ENCODE measurements around the gene SNAPIN.

SNAPIN gene

DNA sequence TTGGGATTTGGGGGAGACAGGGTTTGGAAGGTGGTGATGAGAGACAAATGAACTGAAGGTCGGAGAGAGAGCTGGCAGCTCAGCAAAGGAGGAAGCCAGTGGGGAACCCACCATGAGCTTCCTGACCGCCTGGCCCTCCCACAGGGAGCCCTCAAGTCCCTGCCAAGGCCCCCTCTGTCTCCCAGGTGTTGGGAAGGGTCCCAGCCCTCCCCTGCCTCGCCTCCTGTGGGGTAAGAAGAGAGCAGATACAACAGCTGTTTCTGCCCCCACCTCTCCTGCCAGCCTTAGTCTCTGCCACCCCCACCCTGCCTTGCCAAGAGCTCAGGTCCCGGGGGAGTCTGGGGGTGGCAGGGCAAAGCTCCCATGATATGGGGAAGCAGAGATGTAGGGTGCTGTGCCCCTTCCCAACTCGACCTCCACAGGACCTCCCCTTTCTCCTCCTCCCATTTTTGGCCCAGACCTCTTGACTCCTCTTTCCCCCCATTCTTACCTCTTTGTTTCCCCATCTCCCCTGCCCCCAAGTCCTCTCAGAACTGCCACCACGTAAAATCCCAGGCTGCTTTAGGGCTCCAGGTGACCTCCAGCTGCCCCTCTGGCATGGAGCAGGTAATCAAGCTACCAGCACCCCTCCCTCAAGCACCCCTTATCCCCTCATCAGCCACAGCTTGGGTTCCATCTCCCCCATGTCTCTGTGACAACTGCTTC lies 29.7 kb upstream of the SNAPIN start:
- no peaks in the 10 kb centered on the region for H3K36me3 ChIP-seq (ENCODE audit: control insufficient read depth, insufficient read depth, low read length)
- peaks cover 9% of the 10 kb centered on the region for H3K4me1 ChIP-seq (ENCODE audit: control insufficient read depth, insufficient read depth, low read length)
- H3K4me3 ChIP-seq (ENCODE audit: low read depth, low read length): no peak overlapping the region
- H3K27me3 ChIP-seq (ENCODE audit: control insufficient read depth, insufficient read depth, low read length): no peaks in the 10 kb centered on the region
- peak overlapping the region; percentile 24 for H3K9ac ChIP-seq (ENCODE audit: low read depth, low read length)
- no peaks in the 10 kb centered on the region for H3K9me3 ChIP-seq (ENCODE audit: control insufficient read depth, insufficient read depth, low read length)

DNA sequence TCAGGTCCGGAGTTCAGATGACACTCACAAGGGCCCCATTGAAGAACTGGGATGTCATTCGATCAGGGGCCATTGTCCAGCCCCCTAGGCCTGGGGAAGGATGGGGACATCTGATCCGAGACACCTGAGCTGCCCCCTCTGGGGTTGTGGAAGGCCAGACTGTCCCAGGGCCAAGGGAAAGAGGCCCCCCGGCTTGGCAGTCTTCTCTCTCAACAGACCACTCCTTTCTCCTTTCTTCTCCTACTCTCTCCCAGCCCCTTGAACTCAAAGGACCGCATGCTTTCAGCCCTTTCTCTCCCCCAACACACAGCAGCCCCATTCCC lies 29.2 kb upstream of the SNAPIN start:
- Histone ChIP-seq H3K4me1 (ENCODE audit: control insufficient read depth, insufficient read depth, low read length) (peaks cover 9% of the 10 kb centered on the region), H3K9ac (ENCODE audit: low read depth, low read length) (no peak overlapping the region), H3K9me3 (ENCODE audit: control insufficient read depth, insufficient read depth, low read length) (no peaks in the 10 kb centered on the region), H3K36me3 (ENCODE audit: control insufficient read depth, insufficient read depth, low read length) (no peaks in the 10 kb centered on the region), H3K4me3 (ENCODE audit: low read depth, low read length) (no peak overlapping the region), H3K27me3 (ENCODE audit: control insufficient read depth, insufficient read depth, low read length) (no peaks in the 10 kb centered on the region)

DNA sequence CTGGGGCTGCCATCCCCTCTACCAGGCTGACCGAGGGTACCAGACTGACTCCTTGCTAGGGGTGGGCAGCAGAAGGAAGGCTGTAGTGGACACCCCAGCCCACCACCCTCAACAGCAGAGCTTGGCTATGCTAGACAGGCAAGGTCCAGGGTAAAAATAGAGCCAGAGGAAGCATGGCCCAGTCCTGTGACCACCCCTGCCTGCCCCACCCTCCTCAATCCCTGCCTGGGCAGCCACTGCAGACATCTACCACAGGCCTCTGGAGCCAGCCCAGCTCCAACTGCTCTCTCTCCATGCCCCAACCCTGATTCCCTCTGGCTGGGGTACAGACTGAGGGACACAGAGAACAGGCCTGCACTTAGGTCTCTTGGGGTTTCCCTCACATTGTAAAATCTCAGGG lies 28.5 kb upstream of the SNAPIN start:
- Histone ChIP-seq H3K4me1 (ENCODE audit: control insufficient read depth, insufficient read depth, low read length) (peaks cover 9% of the 10 kb centered on the region), H3K27me3 (ENCODE audit: control insufficient read depth, insufficient read depth, low read length) (no peaks in the 10 kb centered on the region), H3K9ac (ENCODE audit: low read depth, low read length) (no peak overlapping the region), H3K9me3 (ENCODE audit: control insufficient read depth, insufficient read depth, low read length) (no peaks in the 10 kb centered on the region), H3K36me3 (ENCODE audit: control insufficient read depth, insufficient read depth, low read length) (no peaks in the 10 kb centered on the region), H3K4me3 (ENCODE audit: low read depth, low read length) (no peak overlapping the region)

DNA sequence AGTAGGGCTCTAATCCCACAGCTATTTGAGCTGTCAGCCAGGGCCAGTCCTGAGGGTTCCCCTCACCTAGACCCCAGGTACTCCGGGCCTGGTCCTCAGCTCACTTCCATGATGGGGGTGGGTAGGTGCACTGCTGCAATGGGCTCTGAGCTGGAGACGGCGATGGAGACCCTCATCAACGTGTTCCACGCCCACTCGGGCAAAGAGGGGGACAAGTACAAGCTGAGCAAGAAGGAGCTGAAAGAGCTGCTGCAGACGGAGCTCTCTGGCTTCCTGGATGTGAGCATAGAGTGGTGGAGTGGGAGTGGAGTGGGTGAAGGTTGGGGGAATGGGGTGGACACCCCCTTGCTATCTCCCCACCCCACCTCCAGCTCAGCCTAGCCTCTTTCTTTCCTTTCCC lies 28.1 kb upstream of the SNAPIN start:
- Histone ChIP-seq H3K9ac (ENCODE audit: low read depth, low read length) (no peak overlapping the region), H3K9me3 (ENCODE audit: control insufficient read depth, insufficient read depth, low read length) (no peaks in the 10 kb centered on the region), H3K27me3 (ENCODE audit: control insufficient read depth, insufficient read depth, low read length) (no peaks in the 10 kb centered on the region), H3K4me1 (ENCODE audit: control insufficient read depth, insufficient read depth, low read length) (peaks cover 9% of the 10 kb centered on the region), H3K4me3 (ENCODE audit: low read depth, low read length) (no peak overlapping the region), H3K36me3 (ENCODE audit: control insufficient read depth, insufficient read depth, low read length) (no peaks in the 10 kb centered on the region)

DNA sequence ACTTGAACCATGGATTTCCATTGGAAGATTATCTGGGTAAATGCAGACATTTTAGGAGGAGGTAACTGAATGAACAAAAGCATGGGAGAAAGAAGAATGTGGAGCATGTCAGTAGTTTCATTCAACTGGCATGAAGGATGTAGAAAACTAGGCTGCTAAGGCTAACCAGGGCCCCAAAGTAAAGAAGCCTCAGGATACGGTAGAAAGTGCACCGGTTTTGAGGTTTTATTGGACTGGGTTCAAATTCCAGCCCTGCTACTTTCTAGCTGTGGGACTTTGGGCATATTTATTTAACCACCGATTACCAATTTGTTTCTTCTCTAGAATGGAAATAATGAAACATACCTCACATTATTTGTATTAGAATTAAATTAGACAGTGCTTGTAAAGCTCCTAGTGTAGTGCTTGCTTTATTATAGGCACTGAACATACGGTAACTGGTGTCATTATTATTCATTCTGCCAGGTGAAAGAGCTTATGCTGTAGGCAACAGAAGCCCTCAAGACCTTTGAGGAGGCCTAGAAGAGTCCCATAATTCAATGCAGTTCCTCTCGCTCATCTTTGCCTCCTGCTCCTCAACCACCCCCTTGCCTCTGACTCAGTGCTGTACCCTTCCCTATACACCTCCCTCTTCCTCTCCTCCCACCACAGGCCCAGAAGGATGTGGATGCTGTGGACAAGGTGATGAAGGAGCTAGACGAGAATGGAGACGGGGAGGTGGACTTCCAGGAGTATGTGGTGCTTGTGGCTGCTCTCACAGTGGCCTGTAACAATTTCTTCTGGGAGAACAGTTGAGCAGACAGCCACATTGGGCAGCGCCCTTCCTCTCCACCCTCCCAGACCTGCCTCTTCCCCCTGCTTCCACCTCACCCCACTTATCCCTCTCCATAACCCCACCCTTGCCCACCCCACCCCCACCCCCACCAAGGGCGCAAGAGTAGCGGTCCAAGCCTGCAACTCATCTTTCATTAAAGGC lies 27.2 kb upstream of the SNAPIN start:
- no peaks in the 10 kb centered on the region for H3K27me3 ChIP-seq (ENCODE audit: control insufficient read depth, insufficient read depth, low read length)
- H3K36me3 ChIP-seq (ENCODE audit: control insufficient read depth, insufficient read depth, low read length): peaks cover 2% of the 10 kb centered on the region
- H3K9ac ChIP-seq (ENCODE audit: low read depth, low read length): no peak overlapping the region
- H3K4me3 ChIP-seq (ENCODE audit: low read depth, low read length): no peak overlapping the region
- H3K9me3 ChIP-seq (ENCODE audit: control insufficient read depth, insufficient read depth, low read length): no peaks in the 10 kb centered on the region
- H3K4me1 ChIP-seq (ENCODE audit: control insufficient read depth, insufficient read depth, low read length): peaks cover 8% of the 10 kb centered on the region

DNA sequence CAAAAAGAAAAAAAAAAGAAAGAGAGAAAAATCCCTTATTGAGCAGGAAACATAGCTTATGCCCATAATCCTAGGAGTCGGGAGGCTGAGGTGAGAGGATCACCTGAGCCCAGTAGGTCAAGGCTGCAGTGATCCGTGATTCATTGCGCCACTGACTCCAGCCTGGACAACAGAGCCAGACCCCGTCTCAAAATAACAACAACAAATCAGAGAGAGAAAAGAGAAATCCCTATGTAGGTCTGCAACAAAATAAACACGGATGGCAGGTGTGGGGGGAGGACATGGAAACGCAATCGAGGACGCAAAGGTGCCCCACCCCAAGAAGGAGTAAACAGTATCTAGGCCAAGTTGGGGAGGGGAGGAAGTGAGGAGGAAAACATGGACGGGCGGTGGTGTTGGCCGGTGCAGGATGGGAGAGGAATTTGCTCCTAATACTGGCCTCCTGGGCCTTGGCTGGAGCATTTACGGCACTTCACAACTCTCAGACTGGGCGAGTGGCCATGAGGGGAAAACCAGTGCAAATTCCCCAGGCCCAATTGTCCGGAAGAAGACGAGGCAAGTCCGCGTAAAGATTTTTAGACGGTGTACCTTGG lies 25.2 kb upstream of the SNAPIN start:
- Histone ChIP-seq H3K4me1 (ENCODE audit: control insufficient read depth, insufficient read depth, low read length) (no peaks in the 10 kb centered on the region), H3K9ac (ENCODE audit: low read depth, low read length) (no peak overlapping the region), H3K4me3 (ENCODE audit: low read depth, low read length) (peak overlapping the region; percentile 99)

DNA sequence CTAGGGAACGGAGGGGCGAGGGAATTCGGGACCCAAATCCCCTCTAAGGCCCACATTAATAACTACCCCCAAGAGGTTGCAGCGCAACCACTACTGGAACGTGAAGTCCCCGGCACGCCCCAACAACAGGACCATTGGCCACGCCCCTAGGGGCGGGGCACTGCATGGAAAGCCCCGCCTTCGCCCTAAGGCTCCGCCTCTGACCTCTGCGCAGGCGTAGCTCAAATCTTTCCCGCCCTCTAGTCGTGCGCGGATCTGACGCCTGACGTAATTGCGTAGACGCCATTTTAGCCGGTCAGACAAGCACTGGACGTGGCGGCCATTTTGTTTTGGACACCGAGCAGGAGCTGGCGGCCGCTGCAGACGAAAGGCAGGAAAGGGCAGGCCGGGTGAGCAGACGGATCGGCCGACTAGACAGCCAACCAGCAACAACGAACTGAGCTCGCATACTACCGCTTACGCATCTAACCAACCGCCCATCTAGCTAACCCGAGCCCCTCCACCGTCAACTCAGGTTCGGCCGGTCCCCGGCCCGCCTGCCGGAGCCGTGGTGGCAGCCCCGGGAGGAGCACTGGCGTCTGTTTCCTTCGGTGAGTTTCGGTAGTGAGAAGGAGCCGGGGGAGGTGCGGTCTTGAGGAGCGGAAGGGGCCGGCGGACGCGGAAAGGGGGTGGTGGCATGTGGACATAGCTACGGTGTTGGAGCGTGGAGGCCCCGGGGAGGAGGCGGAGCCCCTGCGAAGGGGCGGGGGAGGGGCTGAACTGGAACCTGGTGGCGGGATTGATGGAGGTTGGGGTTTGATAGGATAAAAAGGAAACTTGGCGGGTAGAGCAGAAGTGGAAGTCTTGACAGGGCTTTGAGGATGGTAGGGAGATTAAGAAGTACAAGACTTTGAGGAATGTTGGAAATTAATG lies 24.5 kb upstream of the SNAPIN start, which contains the start of gene CHTOP:
Gene CHTOP (plus strand): TSS at position 313 of the 912 bp plus-strand sequence. CDS start 2,523 bp downstream, outside the sequence.
- H3K9ac ChIP-seq (ENCODE audit: low read depth, low read length): peak within 1 kb of the TSS; percentile 100
- H3K36me3 ChIP-seq (ENCODE audit: control insufficient read depth, insufficient read depth, low read length): peaks cover 21% of the 10 kb centered on the region
- H3K9me3 ChIP-seq (ENCODE audit: control insufficient read depth, insufficient read depth, low read length): no peaks in the 10 kb centered on the region
- H3K4me1 ChIP-seq (ENCODE audit: control insufficient read depth, insufficient read depth, low read length): no peaks in the 10 kb centered on the region
- H3K27me3 ChIP-seq (ENCODE audit: control insufficient read depth, insufficient read depth, low read length): no peaks in the 10 kb centered on the region
- peak within 1 kb of the TSS; percentile 99 for H3K4me3 ChIP-seq (ENCODE audit: low read depth, low read length)

More for the DNA sequence above, 25.2 kb upstream of the SNAPIN start:
- no peaks in the 10 kb centered on the region for H3K9me3 ChIP-seq (ENCODE audit: control insufficient read depth, insufficient read depth, low read length)
- peaks cover 16% of the 10 kb centered on the region for H3K36me3 ChIP-seq (ENCODE audit: control insufficient read depth, insufficient read depth, low read length)
- no peaks in the 10 kb centered on the region for H3K27me3 ChIP-seq (ENCODE audit: control insufficient read depth, insufficient read depth, low read length)

DNA sequence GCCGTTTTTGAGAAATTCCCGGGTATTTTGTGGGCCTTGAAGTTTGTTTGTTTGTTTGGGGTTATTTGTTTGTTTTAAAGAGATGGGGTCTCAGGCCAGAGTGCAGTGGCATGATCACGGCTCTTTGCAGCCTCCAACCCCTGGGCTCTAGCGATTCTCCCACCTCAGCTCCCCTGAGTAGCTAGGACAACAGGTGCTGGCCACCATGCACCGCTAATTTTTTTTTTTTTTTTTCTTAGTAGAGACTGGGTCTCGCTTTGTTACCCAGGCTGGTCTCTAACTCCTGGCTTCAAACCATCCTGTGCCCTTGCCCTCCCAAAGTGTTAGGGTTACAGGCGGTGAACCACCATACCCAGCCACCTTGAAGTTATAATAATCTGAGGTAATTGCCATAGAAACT lies 22.6 kb upstream of the SNAPIN start:
- no peaks in the 10 kb centered on the region for H3K4me1 ChIP-seq (ENCODE audit: control insufficient read depth, insufficient read depth, low read length)
- H3K36me3 ChIP-seq (ENCODE audit: control insufficient read depth, insufficient read depth, low read length): peaks cover 37% of the 10 kb centered on the region
- no peaks in the 10 kb centered on the region for H3K9me3 ChIP-seq (ENCODE audit: control insufficient read depth, insufficient read depth, low read length)
- no peak overlapping the region for H3K4me3 ChIP-seq (ENCODE audit: low read depth, low read length)
- no peak overlapping the region for H3K9ac ChIP-seq (ENCODE audit: low read depth, low read length)
- H3K27me3 ChIP-seq (ENCODE audit: control insufficient read depth, insufficient read depth, low read length): no peaks in the 10 kb centered on the region

DNA sequence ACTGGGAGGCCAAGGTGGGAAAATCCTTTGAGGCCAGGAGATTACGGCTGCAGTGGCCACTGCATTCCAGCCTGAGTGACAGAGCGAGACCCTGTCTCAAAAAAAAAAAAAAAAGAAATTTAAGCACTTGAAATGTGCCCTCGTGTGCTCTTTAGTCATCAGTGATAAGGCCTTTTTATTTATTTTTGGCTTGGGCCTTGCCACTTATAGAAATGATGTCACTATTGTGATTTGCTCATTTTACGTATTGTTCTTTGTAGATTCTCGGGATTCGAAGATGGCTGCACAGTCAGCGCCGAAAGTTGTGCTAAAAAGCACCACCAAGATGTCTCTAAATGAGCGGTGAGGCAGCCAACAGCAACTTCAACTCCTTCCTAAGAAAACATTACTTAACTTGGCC lies 22.2 kb upstream of the SNAPIN start:
- no peaks in the 10 kb centered on the region for H3K4me1 ChIP-seq (ENCODE audit: control insufficient read depth, insufficient read depth, low read length)
- H3K9ac ChIP-seq (ENCODE audit: low read depth, low read length): no peak overlapping the region
- no peaks in the 10 kb centered on the region for H3K9me3 ChIP-seq (ENCODE audit: control insufficient read depth, insufficient read depth, low read length)
- peaks cover 40% of the 10 kb centered on the region for H3K36me3 ChIP-seq (ENCODE audit: control insufficient read depth, insufficient read depth, low read length)
- no peak overlapping the region for H3K4me3 ChIP-seq (ENCODE audit: low read depth, low read length)
- H3K27me3 ChIP-seq (ENCODE audit: control insufficient read depth, insufficient read depth, low read length): no peaks in the 10 kb centered on the region

DNA sequence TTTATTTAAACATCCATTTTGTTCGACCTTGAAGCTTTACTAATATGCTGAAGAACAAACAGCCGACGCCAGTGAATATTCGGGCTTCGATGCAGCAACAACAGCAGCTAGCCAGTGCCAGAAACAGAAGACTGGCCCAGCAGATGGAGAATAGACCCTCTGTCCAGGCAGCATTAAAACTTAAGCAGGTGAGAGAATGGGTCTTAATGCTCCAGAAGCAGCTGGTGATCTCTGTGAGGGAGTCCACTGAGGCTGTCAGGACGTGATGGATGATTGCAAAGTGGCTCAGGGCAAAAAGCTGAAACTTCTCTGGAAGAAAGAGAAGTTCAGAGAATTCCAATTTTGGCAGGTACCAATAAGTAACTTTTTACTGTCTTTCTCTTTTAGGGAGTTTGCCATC lies 20.2 kb upstream of the SNAPIN start:
- Histone ChIP-seq H3K9me3 (ENCODE audit: control insufficient read depth, insufficient read depth, low read length) (no peaks in the 10 kb centered on the region), H3K9ac (ENCODE audit: low read depth, low read length) (no peak overlapping the region), H3K36me3 (ENCODE audit: control insufficient read depth, insufficient read depth, low read length) (peaks cover 58% of the 10 kb centered on the region), H3K4me1 (ENCODE audit: control insufficient read depth, insufficient read depth, low read length) (no peaks in the 10 kb centered on the region), H3K27me3 (ENCODE audit: control insufficient read depth, insufficient read depth, low read length) (no peaks in the 10 kb centered on the region), H3K4me3 (ENCODE audit: low read depth, low read length) (no peak overlapping the region)

DNA sequence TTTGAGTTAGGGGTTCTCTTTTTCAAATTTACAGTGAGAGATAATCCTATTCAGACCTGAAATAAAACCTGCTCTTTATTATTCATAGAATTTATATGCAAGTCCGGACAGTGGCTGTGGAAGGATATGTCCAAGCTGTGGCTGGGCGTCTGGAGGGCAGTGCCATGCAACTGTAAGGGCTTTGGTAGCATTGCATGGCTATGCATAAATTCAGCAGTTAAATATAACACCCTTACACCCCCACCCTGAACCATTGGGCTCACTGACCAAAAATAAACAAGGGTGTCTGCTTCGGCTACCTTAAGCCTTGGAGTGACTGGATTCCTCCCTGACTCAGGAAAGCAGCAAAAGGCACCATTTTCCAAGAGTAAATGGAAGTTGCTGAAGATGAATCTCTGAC lies 19.2 kb upstream of the SNAPIN start:
- peaks cover 67% of the 10 kb centered on the region for H3K36me3 ChIP-seq (ENCODE audit: control insufficient read depth, insufficient read depth, low read length)
- no peak overlapping the region for H3K9ac ChIP-seq (ENCODE audit: low read depth, low read length)
- H3K4me1 ChIP-seq (ENCODE audit: control insufficient read depth, insufficient read depth, low read length): no peaks in the 10 kb centered on the region
- H3K27me3 ChIP-seq (ENCODE audit: control insufficient read depth, insufficient read depth, low read length): no peaks in the 10 kb centered on the region
- no peaks in the 10 kb centered on the region for H3K9me3 ChIP-seq (ENCODE audit: control insufficient read depth, insufficient read depth, low read length)
- H3K4me3 ChIP-seq (ENCODE audit: low read depth, low read length): no peak overlapping the region
